ENCODE measurements around the gene NWD2.

DNA sequence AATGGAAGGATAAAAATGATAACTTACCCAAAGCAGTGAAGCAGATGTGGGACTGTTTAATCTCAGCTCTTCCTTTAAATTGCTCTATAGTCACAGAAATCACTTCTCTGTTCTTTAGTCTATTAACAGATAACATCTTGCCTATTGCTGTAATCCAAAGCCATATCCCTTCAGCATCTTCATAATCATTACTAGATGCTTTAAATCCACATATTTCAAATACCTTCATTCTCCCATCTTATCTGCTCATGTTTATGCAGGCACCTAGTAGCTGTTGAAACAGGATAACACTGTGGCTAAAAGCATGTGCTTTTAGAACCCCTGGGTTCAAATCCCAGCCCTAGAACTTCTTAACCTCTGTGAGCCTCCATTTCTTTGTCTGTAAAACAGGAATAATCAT, 231.7 kb downstream of the NWD2 start:
- TF ChIP-seq CTCF (IDR thresholded peaks at IDR 0.05; ENCODE audit: insufficient read depth, low read length, poor library complexity, severe bottlenecking): no peak
- TF ChIP-seq EZH2phosphoT487 (conservative IDR thresholded peaks at IDR 0.05; ENCODE audit: low read length): no peak

Measured in SU-DHL-6 (cell line).